ENCODE data around the gene B4GALNT4. TPM values are rescaled to one million over a fixed set of nuclear protein-coding genes. Genes with fewer than 3 reads are reported as not detected.

The B4GALNT4 gene
- total RNA-seq, 1 experiment from 2014 or later: 88.0 TPM

DNA sequence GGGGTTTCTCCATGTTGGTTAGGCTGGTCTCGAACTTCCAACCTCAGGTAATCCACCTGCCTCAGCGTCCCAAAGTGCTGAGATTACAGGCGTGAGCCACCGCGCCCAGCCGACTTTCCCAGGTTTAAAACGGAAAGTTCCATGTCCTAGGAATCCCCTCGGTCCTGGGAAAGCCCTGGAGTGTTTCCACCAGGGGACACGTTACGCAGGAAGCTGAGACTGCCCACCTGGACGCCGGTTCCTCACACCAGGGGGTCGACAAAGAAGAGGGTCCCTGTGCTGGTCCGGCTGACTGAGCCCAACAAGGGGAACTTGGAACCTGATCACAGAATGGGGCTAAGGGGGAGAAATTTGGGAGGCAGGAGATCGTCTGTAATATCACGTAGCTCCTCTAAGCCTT lies 3.5 kb upstream of the B4GALNT4 start:
- Mint-ChIP-seq H3K9me3 (peaks cover 10% of the 10 kb centered on the region), H3K27ac (no peak overlapping the region), H3K36me3 (peaks cover 10% of the 10 kb centered on the region), H3K27me3 (ENCODE audit: low read depth) (peaks cover 17% of the 10 kb centered on the region), H3K4me1 (peaks cover 21% of the 10 kb centered on the region), H3K4me3 (no peak overlapping the region)
- DNase-seq (ENCODE audit: low spot score) (no peak), ATAC-seq (no peak)
- TF ChIP-seq FOXJ3 (CRISPR knock-in tag; IDR thresholded peaks at IDR 0.05; ENCODE audit: borderline replicate concordance) (no peak), IRF2 (CRISPR knock-in tag; IDR thresholded peaks at IDR 0.05; ENCODE audit: borderline replicate concordance, low read depth) (no peak), ETV6 (CRISPR knock-in tag; IDR thresholded peaks at IDR 0.05) (no peak), ESRRA (CRISPR knock-in tag; IDR thresholded peaks at IDR 0.05; ENCODE audit: borderline replicate concordance) (no peak), STAT6 (CRISPR knock-in tag; conservative IDR thresholded peaks at IDR 0.05; ENCODE audit: low read depth) (no peak), ZNF512 (CRISPR knock-in tag; IDR thresholded peaks at IDR 0.05; ENCODE audit: borderline replicate concordance) (no peak), ZNF317 (CRISPR knock-in tag; IDR thresholded peaks at IDR 0.05; ENCODE audit: borderline replicate concordance, low read depth) (no peak), FOXP1 (CRISPR knock-in tag; IDR thresholded peaks at IDR 0.05; ENCODE audit: borderline replicate concordance) (no peak), SOX15 (CRISPR knock-in tag; IDR thresholded peaks at IDR 0.05) (no peak), ZNF263 (CRISPR knock-in tag; IDR thresholded peaks at IDR 0.05; ENCODE audit: low read depth) (no peak), E2F4 (CRISPR knock-in tag; IDR thresholded peaks at IDR 0.05; ENCODE audit: borderline replicate concordance, low read depth) (no peak), SMAD4 (CRISPR knock-in tag; IDR thresholded peaks at IDR 0.05) (no peak)
- TF ChIP-seq, protein P1, sequence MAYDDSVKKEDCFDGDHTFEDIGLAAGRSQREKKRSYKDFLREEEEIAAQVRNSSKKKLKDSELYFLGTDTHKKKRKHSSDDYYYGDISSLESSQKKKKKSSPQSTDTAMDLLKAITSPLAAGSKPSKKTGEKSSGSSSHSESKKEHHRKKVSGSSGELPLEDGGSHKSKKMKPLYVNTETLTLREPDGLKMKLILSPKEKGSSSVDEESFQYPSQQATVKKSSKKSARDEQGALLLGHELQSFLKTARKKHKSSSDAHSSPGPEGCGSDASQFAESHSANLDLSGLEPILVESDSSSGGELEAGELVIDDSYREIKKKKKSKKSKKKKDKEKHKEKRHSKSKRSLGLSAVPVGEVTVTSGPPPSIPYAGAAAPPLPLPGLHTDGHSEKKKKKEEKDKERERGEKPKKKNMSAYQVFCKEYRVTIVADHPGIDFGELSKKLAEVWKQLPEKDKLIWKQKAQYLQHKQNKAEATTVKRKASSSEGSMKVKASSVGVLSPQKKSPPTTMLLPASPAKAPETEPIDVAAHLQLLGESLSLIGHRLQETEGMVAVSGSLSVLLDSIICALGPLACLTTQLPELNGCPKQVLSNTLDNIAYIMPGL (CRISPR knock-in tag; IDR thresholded peaks at IDR 0.05): no peak
- ChIA-PET CTCF (interaction anchor here (2.1 to 8.1 kb wide), 2 partner anchors 74 to 114 kb away, joined by 7 to 96 read pairs; no protein-coding TSS in a partner anchor), POLR2A (no interaction called here)

- Mint-ChIP-seq H3K4me1 (peaks cover 24% of the 10 kb centered on the region), H3K36me3 (peaks cover 9% of the 10 kb centered on the region), H3K27me3 (ENCODE audit: low read depth) (peaks cover 8% of the 10 kb centered on the region), H3K27ac (no peak overlapping the region; the same call in 1 of the 2 replicates), H3K4me3 (peak overlapping the region; percentile 88), H3K9me3 (no peaks in the 10 kb centered on the region)
- TF ChIP-seq ZBTB43 (CRISPR knock-in tag; IDR thresholded peaks at IDR 0.05) (no peak), NFYB (CRISPR knock-in tag; conservative IDR thresholded peaks at IDR 0.05; ENCODE audit: low read depth) (no peak), RORB (CRISPR knock-in tag; IDR thresholded peaks at IDR 0.05) (no peak), SOX15 (CRISPR knock-in tag; IDR thresholded peaks at IDR 0.05) (no peak), ETV6 (CRISPR knock-in tag; IDR thresholded peaks at IDR 0.05) (no peak), OVOL2 (CRISPR knock-in tag; IDR thresholded peaks at IDR 0.05; ENCODE audit: borderline replicate concordance) (no peak), MYBL2 (CRISPR knock-in tag; IDR thresholded peaks at IDR 0.05) (no peak), TCF7 (CRISPR knock-in tag; IDR thresholded peaks at IDR 0.05; ENCODE audit: low read depth) (no peak)
- TF ChIP-seq, protein P2, sequence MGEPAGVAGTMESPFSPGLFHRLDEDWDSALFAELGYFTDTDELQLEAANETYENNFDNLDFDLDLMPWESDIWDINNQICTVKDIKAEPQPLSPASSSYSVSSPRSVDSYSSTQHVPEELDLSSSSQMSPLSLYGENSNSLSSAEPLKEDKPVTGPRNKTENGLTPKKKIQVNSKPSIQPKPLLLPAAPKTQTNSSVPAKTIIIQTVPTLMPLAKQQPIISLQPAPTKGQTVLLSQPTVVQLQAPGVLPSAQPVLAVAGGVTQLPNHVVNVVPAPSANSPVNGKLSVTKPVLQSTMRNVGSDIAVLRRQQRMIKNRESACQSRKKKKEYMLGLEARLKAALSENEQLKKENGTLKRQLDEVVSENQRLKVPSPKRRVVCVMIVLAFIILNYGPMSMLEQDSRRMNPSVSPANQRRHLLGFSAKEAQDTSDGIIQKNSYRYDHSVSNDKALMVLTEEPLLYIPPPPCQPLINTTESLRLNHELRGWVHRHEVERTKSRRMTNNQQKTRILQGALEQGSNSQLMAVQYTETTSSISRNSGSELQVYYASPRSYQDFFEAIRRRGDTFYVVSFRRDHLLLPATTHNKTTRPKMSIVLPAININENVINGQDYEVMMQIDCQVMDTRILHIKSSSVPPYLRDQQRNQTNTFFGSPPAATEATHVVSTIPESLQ (CRISPR knock-in tag; IDR thresholded peaks at IDR 0.05): no peak
- ATAC-seq: no peak
- POLR2A ChIA-PET: interaction anchor here (0.6 to 1.2 kb wide), 2 partner anchors 49 to 161 kb away, joined by 3 to 6 read pairs; partner anchors contain the start of genes BET1L and RIC8A
- no peak for DNase-seq (ENCODE audit: low spot score)
- CTCF ChIA-PET: interaction anchor here (1.0 to 8.1 kb wide), 6 partner anchors 22 to 116 kb away, joined by 4 to 96 read pairs (median 6); partner anchors contain the start of genes IFITM2 and PTDSS2
Observed at GRCh38 chr11:367956-368413, 1.3 kb upstream of the B4GALNT4 start.

All from WTC11 (cell line).